HL-60/S4 treated with retinoic acid at 250 ng/mL for 4 days and 3 days (cell line): Measurements from ENCODE around the gene FKBP1A.

Experiments used
- in situ Hi-C: fragments of 300-500 bp; cut with MboI; formaldehyde crosslinking; loops from 2 replicates; pipeline ENCODE4 v1.7.0; 2022; ENCODE audit warnings: low sequenced_read_pairs

Gene FKBP1A

GRCh38 chr20:1388253-1388652 lies 4.6 kb downstream of the FKBP1A start:
- in situ Hi-C loops = no loop called here

- in situ Hi-C loops = no loop called here
Observed at GRCh38 chr20:1386323-1386722, 6.5 kb downstream of the FKBP1A start.

- in situ Hi-C loops = no loop called here
Observed at GRCh38 chr20:1383623-1384404, 9.0 kb downstream of the FKBP1A start.

GRCh38 chr20:1382670-1383069 lies 10.2 kb downstream of the FKBP1A start:
- in situ Hi-C loops = no loop called here

- in situ Hi-C loops = no loop called here
Observed at GRCh38 chr20:1381753-1382591, 10.9 kb downstream of the FKBP1A start.

- in situ Hi-C loops = no loop called here
Observed at GRCh38 chr20:1378735-1379125, 14.1 kb downstream of the FKBP1A start.

- in situ Hi-C loops = no loop called here
Observed at GRCh38 chr20:1377984-1378734, 14.7 kb downstream of the FKBP1A start.

GRCh38 chr20:1377341-1377871 lies 15.4 kb downstream of the FKBP1A start:
- in situ Hi-C loops = no loop called here

GRCh38 chr20:1376408-1377270 lies 16.2 kb downstream of the FKBP1A start:
- in situ Hi-C loops = no loop called here

- in situ Hi-C loops = no loop called here
Observed at GRCh38 chr20:1376007-1376406, 16.8 kb downstream of the FKBP1A start.

- in situ Hi-C loops = no loop called here
Observed at GRCh38 chr20:1375515-1375914, 17.3 kb downstream of the FKBP1A start.

GRCh38 chr20:1374246-1374645 lies 18.6 kb downstream of the FKBP1A start:
- in situ Hi-C loops = no loop called here

- in situ Hi-C loops = no loop called here
Observed at GRCh38 chr20:1373614-1374013, 19.2 kb downstream of the FKBP1A start.

GRCh38 chr20:1373036-1373435 lies 19.8 kb downstream of the FKBP1A start:
- in situ Hi-C loops = no loop called here

GRCh38 chr20:1371830-1372539 lies 20.9 kb downstream of the FKBP1A start:
- in situ Hi-C loops = no loop called here

GRCh38 chr20:1371202-1371782 lies 21.6 kb downstream of the FKBP1A start:
- in situ Hi-C loops = no loop called here

GRCh38 chr20:1370548-1371110 lies 22.2 kb downstream of the FKBP1A start:
- in situ Hi-C loops = no loop called here

- in situ Hi-C loops = no loop called here
Observed at GRCh38 chr20:1369970-1370369, 22.9 kb downstream of the FKBP1A start.
